Rectal smooth muscle tissue (tissue), 1 donor: ENCODE measurements around the gene ZNF398.

Source experiments
- H3K27ac ChIP-seq: one replicate; pipeline ENCODE4 v1.7.0; 2013; ENCODE audit warnings: low read depth, low read length, inconsistent platforms
- H3K27me3 ChIP-seq: one replicate; pipeline ENCODE4 v1.7.0; 2013; ENCODE audit warnings: low read length; ENCODE audit not compliant: control insufficient read depth, insufficient read depth
- H3K36me3 ChIP-seq: one replicate; pipeline ENCODE4 v1.7.0; 2013; ENCODE audit warnings: low read length; ENCODE audit not compliant: control insufficient read depth, insufficient read depth
- H3K4me1 ChIP-seq: one replicate; pipeline ENCODE4 v1.7.0; 2013; ENCODE audit warnings: low read length; ENCODE audit not compliant: control insufficient read depth, insufficient read depth
- H3K4me3 ChIP-seq: one replicate; pipeline ENCODE4 v1.7.0; 2013; ENCODE audit warnings: low read length
- H3K9ac ChIP-seq: one replicate; pipeline ENCODE4 v1.7.0; 2013; ENCODE audit warnings: low read length

The ZNF398 gene

DNA sequence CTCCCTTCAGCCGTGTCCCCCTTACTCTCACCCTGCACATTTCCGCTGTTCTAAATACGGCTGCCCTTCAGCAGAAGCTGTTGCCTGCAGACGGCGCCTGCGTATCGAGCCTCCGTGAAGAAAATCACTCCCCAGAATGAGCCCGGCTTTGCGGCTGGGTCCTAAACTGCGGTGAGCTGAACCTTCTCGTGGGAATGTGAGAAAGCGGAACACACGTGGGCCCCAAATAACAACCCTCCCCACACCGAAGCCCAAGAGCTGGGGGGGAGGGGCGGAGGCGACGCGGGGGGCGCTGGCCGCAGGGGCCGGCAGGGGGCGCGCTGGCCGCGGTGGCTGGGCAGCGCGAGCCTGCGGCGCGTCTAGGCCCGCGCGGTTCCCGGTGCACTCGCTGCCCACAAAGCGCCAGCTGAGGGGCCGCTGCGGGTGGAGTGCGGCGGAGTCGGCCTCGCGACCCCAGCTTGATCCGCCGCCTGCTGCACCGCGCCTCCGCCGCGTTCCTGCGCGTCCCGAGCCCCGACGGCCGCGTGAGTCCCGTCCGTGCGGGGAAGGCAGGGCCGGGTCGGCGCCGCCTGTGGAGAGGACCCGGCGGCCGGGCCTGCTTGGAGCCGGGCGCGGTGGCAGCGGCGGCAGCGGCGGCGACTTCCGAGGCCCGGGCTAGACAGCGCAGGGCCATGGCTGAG lies at the start of gene ZNF398:
Gene ZNF398, plus strand, starts transcription at position 382 of the 680 bp plus-strand sequence. Its CDS starts 290 bp downstream, at position 672.
- Histone ChIP-seq H3K4me1 (peaks cover 4% of the 10 kb centered on the region), H3K9ac (peak within 1 kb of the TSS; percentile 62), H3K27ac (peak within 1 kb of the TSS; percentile 87), H3K27me3 (no peaks in the 10 kb centered on the region), H3K4me3 (peak within 1 kb of the TSS; percentile 81), H3K36me3 (no peaks in the 10 kb centered on the region)

- Histone ChIP-seq H3K27me3 (no peaks in the 10 kb centered on the region), H3K9ac (no peak overlapping the region), H3K4me1 (no peaks in the 10 kb centered on the region), H3K4me3 (no peak overlapping the region), H3K27ac (no peak overlapping the region), H3K36me3 (no peaks in the 10 kb centered on the region)
These were observed 48.2 kb upstream of the ZNF398 start for GRCh38 chr7:149099058-149099457.

- H3K4me3 ChIP-seq: no peak overlapping the region
- no peaks in the 10 kb centered on the region for H3K4me1 ChIP-seq
- no peak overlapping the region for H3K27ac ChIP-seq
- H3K9ac ChIP-seq: no peak overlapping the region
- H3K36me3 ChIP-seq: no peaks in the 10 kb centered on the region
- H3K27me3 ChIP-seq: no peaks in the 10 kb centered on the region
These were observed 46.4 kb upstream of the ZNF398 start for GRCh38 chr7:149100821-149101220.

- no peak overlapping the region for H3K9ac ChIP-seq
- no peak overlapping the region for H3K27ac ChIP-seq
- H3K4me1 ChIP-seq: no peaks in the 10 kb centered on the region
- no peaks in the 10 kb centered on the region for H3K27me3 ChIP-seq
- H3K4me3 ChIP-seq: no peak overlapping the region
- H3K36me3 ChIP-seq: no peaks in the 10 kb centered on the region
These were observed 44.6 kb upstream of the ZNF398 start for GRCh38 chr7:149102666-149103065.

- Histone ChIP-seq H3K9ac (no peak overlapping the region), H3K4me3 (no peak overlapping the region), H3K27me3 (no peaks in the 10 kb centered on the region), H3K27ac (no peak overlapping the region), H3K4me1 (no peaks in the 10 kb centered on the region), H3K36me3 (no peaks in the 10 kb centered on the region)
These were observed 43.8 kb upstream of the ZNF398 start for GRCh38 chr7:149103424-149103823.

DNA sequence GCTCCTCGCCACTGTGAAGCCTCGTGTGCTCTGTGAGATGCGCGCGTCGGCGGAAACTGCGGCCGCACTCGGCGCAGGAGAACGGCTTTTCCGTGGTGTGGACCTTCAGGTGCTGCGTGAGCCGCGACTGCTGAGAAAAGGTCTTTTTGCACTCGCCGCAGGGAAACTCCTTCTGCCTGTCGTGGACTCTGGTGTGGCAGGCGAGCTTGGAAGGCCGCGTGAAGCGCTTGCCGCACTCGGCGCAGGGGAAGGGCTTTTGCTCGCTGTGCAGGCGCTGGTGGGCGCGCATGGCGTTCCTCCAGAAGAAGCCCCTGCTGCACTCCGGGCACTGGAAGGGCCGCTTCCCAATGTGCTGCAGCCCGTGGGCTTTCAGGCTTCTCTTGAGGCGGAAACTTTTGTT lies 43.0 kb upstream of the ZNF398 start:
- Histone ChIP-seq H3K4me1 (no peaks in the 10 kb centered on the region), H3K27ac (no peak overlapping the region), H3K27me3 (no peaks in the 10 kb centered on the region), H3K36me3 (no peaks in the 10 kb centered on the region), H3K9ac (no peak overlapping the region), H3K4me3 (no peak overlapping the region)

DNA sequence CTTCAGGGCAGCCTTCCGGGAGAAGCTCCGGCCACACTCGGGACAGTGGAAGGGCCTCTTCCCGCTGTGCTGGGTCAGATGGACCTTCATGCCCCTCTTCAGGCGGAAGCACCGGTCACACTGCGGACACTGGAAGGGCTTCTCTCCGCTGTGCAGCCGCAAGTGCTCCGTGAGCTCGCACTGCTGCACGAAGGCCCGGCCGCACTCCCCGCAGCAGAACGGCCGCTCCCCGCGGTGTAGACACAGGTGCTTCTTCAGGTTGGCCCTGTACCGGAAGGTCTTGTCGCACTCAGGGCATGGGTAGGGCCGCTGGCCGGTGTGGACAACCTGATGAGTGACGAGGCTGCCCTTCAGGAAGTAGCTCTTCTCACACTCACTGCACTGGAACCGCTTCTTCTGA lies 42.5 kb upstream of the ZNF398 start:
- H3K27ac ChIP-seq: no peak overlapping the region
- no peaks in the 10 kb centered on the region for H3K36me3 ChIP-seq
- H3K4me3 ChIP-seq: no peak overlapping the region
- H3K4me1 ChIP-seq: no peaks in the 10 kb centered on the region
- no peak overlapping the region for H3K9ac ChIP-seq
- H3K27me3 ChIP-seq: no peaks in the 10 kb centered on the region

DNA sequence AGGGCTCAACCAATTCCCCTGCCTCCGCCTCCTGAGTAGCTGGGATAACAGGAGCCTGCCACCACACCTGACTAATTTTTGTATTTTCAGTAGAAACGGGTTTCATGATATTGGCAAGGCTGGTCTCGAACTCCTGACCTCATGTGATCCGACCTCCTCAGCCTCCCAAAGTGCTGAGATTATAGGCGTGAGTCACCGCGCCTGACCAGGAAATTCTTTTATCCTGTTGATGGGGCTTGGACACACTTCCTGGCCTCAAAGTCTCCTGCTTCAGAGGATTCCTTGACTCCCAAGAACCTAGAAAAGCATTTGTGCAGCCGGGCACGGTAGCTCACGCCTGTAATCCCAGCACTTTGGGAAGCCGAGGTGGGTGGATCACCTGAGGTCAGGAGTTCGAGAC lies 37.3 kb upstream of the ZNF398 start:
- Histone ChIP-seq H3K36me3 (no peaks in the 10 kb centered on the region), H3K27ac (no peak overlapping the region), H3K4me3 (no peak overlapping the region), H3K4me1 (no peaks in the 10 kb centered on the region), H3K27me3 (no peaks in the 10 kb centered on the region), H3K9ac (no peak overlapping the region)

- H3K4me3 ChIP-seq: peak overlapping the region; percentile 100
These were observed 21.9 kb upstream of the ZNF398 start for GRCh38 chr7:149125189-149125862.

DNA sequence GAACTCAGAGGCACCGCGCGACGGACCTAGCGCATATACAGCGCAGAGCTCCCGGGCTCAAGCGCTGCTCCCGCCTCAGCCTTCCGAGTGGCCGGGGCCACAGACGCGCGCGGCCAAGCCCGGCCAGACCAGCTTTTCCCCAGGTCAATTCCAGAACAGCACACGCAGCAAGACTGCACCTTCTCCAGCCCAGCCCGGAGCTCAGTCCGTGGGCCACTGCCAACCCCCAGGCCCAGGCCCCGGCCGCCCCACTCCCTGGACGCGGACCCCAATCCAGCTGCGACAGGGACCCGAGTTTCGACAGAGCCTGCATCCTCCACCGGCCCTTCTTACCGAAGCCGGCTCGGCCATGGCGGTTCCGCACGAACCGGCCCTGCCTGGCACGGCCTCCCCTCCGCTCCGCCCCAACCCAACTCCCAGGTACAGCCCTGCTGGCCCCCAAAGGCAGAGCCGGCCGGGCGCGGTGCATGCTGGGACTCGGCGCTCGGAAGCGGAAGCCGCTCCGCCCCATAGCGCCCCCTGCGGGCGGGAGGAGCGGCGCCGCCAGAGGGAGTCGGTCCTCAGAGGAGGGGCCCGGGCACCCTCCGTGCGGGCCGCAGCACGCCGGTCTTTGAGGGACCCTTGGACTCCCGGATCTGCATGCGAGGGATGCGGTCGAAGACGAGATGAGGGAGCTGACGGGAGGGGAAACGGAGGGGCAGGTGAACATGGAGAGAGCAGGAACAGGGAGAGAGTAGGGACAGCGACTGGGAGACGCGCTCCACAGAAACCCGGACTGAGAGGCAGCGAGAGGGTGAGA lies 21.2 kb upstream of the ZNF398 start, which contains the start of gene ZNF425:
Gene ZNF425, minus strand, starts transcription at position 462 of the 799 bp plus-strand sequence. Its CDS starts 111 bp downstream, at position 351.
- H3K27ac ChIP-seq: peak within 1 kb of the TSS; percentile 96
- peak within 1 kb of the TSS; percentile 100 for H3K4me3 ChIP-seq
- peaks cover 5% of the 10 kb centered on the region for H3K4me1 ChIP-seq
- H3K9ac ChIP-seq: peak within 1 kb of the TSS; percentile 99
- peaks cover 3% of the 10 kb centered on the region for H3K36me3 ChIP-seq
- H3K27me3 ChIP-seq: no peaks in the 10 kb centered on the region

More at GRCh38 chr7:149125189-149125862, 21.9 kb upstream of the ZNF398 start:
- Histone ChIP-seq H3K27ac (peak overlapping the region; percentile 96), H3K27me3 (no peaks in the 10 kb centered on the region), H3K4me1 (peaks cover 5% of the 10 kb centered on the region), H3K36me3 (no peaks in the 10 kb centered on the region), H3K9ac (peak overlapping the region; percentile 80)

- Histone ChIP-seq H3K4me3 (peak overlapping the region; percentile 100), H3K4me1 (peaks cover 5% of the 10 kb centered on the region), H3K9ac (peak overlapping the region; percentile 99), H3K36me3 (peaks cover 3% of the 10 kb centered on the region), H3K27me3 (no peaks in the 10 kb centered on the region), H3K27ac (peak overlapping the region; percentile 96)
These were observed 20.5 kb upstream of the ZNF398 start for GRCh38 chr7:149126662-149127266.
